Measurements from ENCODE around the gene RRP1.

The RRP1 gene

GRCh38 chr21:43759651-43760050 lies 29.7 kb upstream of the RRP1 start:
- peaks cover 18% of the 10 kb centered on the region; the same call in 1 of the 2 replicates for H3K36me3 ChIP-seq (ENCODE audit: insufficient read depth, low read length)
- no peaks in the 10 kb centered on the region for H3K79me2 ChIP-seq (ENCODE audit: control insufficient read depth, insufficient read depth, low read length, unreplicated experiment)
- peaks cover 24% of the 10 kb centered on the region for H3K4me1 ChIP-seq (ENCODE audit: control insufficient read depth, insufficient read depth, low read length, unreplicated experiment)
- no peak overlapping the region for H3K4me3 ChIP-seq (ENCODE audit: low read depth, low read length)
- H3K27me3 ChIP-seq (ENCODE audit: insufficient read depth, low read length) = no peaks in the 10 kb centered on the region
- no peak overlapping the region for H3K27ac ChIP-seq (ENCODE audit: low read depth, low read length)
- no peak overlapping the region for H2AFZ ChIP-seq (ENCODE audit: low read length, unreplicated experiment)

DNA sequence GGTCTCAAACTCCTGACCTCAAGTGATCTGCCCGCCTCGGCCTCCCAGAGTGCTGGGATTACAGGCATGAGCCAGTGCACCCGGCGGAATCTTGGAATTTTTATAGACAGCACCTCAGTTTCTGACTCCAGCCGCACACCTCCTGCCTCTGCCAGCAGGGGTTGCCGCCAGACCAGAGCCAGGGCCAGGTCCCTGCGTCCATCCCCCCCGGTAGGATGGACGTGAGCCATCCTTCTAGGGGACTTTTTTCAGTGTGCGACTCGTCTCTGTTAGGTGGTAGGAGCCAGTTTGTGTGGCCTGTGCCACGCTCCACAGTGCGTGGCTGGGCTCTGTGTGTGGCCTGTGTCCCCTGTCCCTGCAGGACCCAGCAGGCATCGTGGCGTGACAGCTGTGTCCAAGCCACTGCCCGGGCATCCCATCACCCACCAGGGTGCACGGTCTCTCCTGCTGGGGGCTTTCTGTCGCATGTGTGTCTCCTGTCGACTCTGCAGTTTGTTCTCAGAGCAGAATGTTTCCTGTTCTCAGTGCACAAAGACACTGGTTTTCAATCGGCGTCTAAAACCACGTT lies 28.9 kb upstream of the RRP1 start:
- no peak overlapping the region for H2AFZ ChIP-seq (ENCODE audit: low read length, unreplicated experiment)
- H3K36me3 ChIP-seq (ENCODE audit: insufficient read depth, low read length) = peaks cover 10% of the 10 kb centered on the region; the same call in 1 of the 2 replicates
- H3K4me3 ChIP-seq (ENCODE audit: low read depth, low read length) = no peak overlapping the region
- H3K27me3 ChIP-seq (ENCODE audit: insufficient read depth, low read length) = no peaks in the 10 kb centered on the region
- H3K27ac ChIP-seq (ENCODE audit: low read depth, low read length) = no peak overlapping the region
- H3K79me2 ChIP-seq (ENCODE audit: control insufficient read depth, insufficient read depth, low read length, unreplicated experiment) = no peaks in the 10 kb centered on the region
- peaks cover 31% of the 10 kb centered on the region for H3K4me1 ChIP-seq (ENCODE audit: control insufficient read depth, insufficient read depth, low read length, unreplicated experiment)

- H3K27me3 ChIP-seq (ENCODE audit: insufficient read depth, low read length) = no peaks in the 10 kb centered on the region
- no peak overlapping the region for H3K27ac ChIP-seq (ENCODE audit: low read depth, low read length)
- H3K36me3 ChIP-seq (ENCODE audit: insufficient read depth, low read length) = peaks cover 3% of the 10 kb centered on the region; the same call in 1 of the 2 replicates
- H3K79me2 ChIP-seq (ENCODE audit: control insufficient read depth, insufficient read depth, low read length, unreplicated experiment) = no peaks in the 10 kb centered on the region
- no peak overlapping the region for H3K4me3 ChIP-seq (ENCODE audit: low read depth, low read length)
- H3K4me1 ChIP-seq (ENCODE audit: control insufficient read depth, insufficient read depth, low read length, unreplicated experiment) = peaks cover 28% of the 10 kb centered on the region
- H2AFZ ChIP-seq (ENCODE audit: low read length, unreplicated experiment) = no peak overlapping the region
Measured at GRCh38 chr21:43761886-43762285, 27.5 kb upstream of the RRP1 start.

DNA sequence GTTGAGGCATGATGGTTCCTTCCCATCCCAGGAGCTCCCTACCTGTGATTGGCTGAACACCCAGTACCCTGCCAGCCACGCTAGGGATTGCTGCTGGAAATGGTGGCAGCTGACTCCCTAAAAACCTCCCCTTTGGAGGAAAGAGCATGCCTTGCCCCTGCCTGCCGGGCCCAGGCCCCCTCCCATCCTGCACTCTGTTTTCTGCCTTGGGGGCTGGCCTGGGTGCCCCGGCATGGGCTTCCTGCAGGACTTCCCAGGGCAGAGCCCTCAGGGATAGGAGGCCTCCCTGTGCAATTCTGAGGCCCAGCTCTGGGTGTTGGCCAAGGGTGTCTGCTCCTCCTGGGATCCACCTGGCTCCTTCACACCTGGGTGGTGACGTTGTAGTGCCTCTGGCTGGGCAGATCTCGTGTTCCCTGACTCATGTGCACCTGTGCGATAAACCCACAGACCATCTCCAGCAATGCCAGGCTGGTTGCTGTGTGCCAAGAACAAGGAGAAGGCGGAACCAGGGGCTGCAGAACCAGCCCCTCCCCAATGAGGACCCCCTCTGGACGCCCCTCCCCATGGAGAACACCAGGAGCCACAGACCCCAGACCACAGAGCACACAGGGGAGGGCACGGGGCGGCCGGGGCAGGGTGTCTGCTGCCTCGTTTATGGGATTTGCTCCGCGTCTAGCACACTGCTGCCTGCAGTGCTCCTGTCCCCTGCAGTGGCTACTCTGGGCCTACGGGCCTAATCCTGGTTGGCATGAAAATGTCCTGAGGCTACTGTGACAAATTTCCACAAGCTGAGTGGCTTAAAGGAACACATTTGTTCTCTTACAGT lies 26.9 kb upstream of the RRP1 start:
- no peak overlapping the region for H2AFZ ChIP-seq (ENCODE audit: low read length, unreplicated experiment)
- H3K36me3 ChIP-seq (ENCODE audit: insufficient read depth, low read length) = no peaks in the 10 kb centered on the region; the same call in 1 of the 2 replicates
- H3K27ac ChIP-seq (ENCODE audit: low read depth, low read length) = no peak overlapping the region
- no peak overlapping the region for H3K4me3 ChIP-seq (ENCODE audit: low read depth, low read length)
- no peaks in the 10 kb centered on the region for H3K79me2 ChIP-seq (ENCODE audit: control insufficient read depth, insufficient read depth, low read length, unreplicated experiment)
- no peaks in the 10 kb centered on the region for H3K27me3 ChIP-seq (ENCODE audit: insufficient read depth, low read length)
- peaks cover 23% of the 10 kb centered on the region for H3K4me1 ChIP-seq (ENCODE audit: control insufficient read depth, insufficient read depth, low read length, unreplicated experiment)

DNA sequence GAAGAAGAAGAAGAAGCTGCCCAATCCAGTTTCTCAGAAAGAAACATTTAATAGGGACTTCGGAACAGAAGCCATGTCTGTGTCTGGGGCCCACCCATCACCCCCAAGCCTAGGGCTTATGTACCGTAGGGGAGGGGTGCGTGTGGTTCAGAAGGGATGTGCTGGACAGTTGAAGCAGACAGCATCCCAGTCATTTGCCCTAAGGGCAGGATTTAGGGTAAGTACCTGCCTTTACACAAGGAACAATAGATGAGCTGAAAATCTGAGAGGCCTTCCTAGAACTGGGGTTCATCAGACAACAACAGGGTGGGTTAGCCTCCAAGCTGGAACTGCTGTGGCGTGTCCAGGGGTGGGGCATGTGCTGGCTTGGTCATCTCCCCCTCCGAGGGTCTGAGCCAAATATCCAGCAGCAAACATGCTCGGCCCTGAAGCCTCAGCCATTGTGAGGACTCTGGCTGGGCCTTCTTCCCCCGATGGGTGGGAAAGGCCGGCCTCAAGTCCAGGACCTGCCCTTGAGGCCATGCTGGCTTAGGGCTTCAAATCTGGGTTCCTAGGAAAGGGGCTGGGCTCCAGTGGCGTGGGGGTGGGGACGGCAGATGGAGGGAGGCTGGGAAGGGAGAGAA lies 25.4 kb upstream of the RRP1 start:
- no peak overlapping the region for H3K27ac ChIP-seq (ENCODE audit: low read depth, low read length)

GRCh38 chr21:43764576-43765495 lies 24.5 kb upstream of the RRP1 start:
- no peaks in the 10 kb centered on the region for H3K36me3 ChIP-seq (ENCODE audit: insufficient read depth, low read length)
- H3K4me1 ChIP-seq (ENCODE audit: control insufficient read depth, insufficient read depth, low read length, unreplicated experiment) = peaks cover 23% of the 10 kb centered on the region
- no peaks in the 10 kb centered on the region for H3K27me3 ChIP-seq (ENCODE audit: insufficient read depth, low read length)
- H3K4me3 ChIP-seq (ENCODE audit: low read depth, low read length) = no peak overlapping the region
- no peaks in the 10 kb centered on the region for H3K79me2 ChIP-seq (ENCODE audit: control insufficient read depth, insufficient read depth, low read length, unreplicated experiment)
- no peak overlapping the region for H2AFZ ChIP-seq (ENCODE audit: low read length, unreplicated experiment)
- H3K27ac ChIP-seq (ENCODE audit: low read depth, low read length) = peak overlapping the region; percentile 34; the same call in 1 of the 2 replicates

More for the DNA sequence above, 25.4 kb upstream of the RRP1 start:
- H3K36me3 ChIP-seq (ENCODE audit: insufficient read depth, low read length) = no peaks in the 10 kb centered on the region; the same call in 1 of the 2 replicates
- no peaks in the 10 kb centered on the region for H3K27me3 ChIP-seq (ENCODE audit: insufficient read depth, low read length)
- H3K79me2 ChIP-seq (ENCODE audit: control insufficient read depth, insufficient read depth, low read length, unreplicated experiment) = no peaks in the 10 kb centered on the region
- no peak overlapping the region for H2AFZ ChIP-seq (ENCODE audit: low read length, unreplicated experiment)
- H3K4me3 ChIP-seq (ENCODE audit: low read depth, low read length) = no peak overlapping the region
- H3K4me1 ChIP-seq (ENCODE audit: control insufficient read depth, insufficient read depth, low read length, unreplicated experiment) = peaks cover 23% of the 10 kb centered on the region

GRCh38 chr21:43766734-43767497 lies 22.5 kb upstream of the RRP1 start:
- no peak overlapping the region for H3K4me3 ChIP-seq (ENCODE audit: low read depth, low read length)
- H3K27ac ChIP-seq (ENCODE audit: low read depth, low read length) = no peak overlapping the region
- H3K4me1 ChIP-seq (ENCODE audit: control insufficient read depth, insufficient read depth, low read length, unreplicated experiment) = peaks cover 23% of the 10 kb centered on the region
- H3K36me3 ChIP-seq (ENCODE audit: insufficient read depth, low read length) = no peaks in the 10 kb centered on the region
- H3K27me3 ChIP-seq (ENCODE audit: insufficient read depth, low read length) = no peaks in the 10 kb centered on the region
- no peak overlapping the region for H2AFZ ChIP-seq (ENCODE audit: low read length, unreplicated experiment)
- H3K79me2 ChIP-seq (ENCODE audit: control insufficient read depth, insufficient read depth, low read length, unreplicated experiment) = no peaks in the 10 kb centered on the region

DNA sequence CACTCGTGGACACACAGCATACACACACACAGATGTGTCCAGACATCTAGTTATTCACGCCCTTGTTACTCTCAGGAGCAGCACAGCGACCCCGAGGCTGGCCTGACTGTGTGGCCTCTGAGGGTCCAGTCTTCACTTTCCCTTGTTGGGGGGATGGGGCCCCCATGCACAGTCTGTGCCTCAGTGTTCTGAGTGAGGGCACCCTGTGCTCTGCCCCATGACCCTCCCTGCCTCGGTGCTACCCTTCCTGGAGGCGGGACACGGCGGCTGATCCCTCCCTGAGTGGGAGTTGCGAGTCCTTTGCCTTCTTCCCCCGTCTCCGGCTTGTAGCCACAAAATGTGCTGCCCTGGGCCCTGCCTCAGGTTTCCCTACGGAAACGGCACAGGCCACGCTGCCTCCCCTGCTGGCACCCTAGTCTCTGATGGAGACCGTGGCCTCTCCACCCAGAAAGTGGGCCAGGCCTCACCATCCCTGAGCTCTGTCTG lies 21.8 kb upstream of the RRP1 start:
- H3K4me1 ChIP-seq (ENCODE audit: control insufficient read depth, insufficient read depth, low read length, unreplicated experiment) = peaks cover 23% of the 10 kb centered on the region
- peak overlapping the region; percentile 75 for H3K27ac ChIP-seq (ENCODE audit: low read depth, low read length)
- no peaks in the 10 kb centered on the region for H3K36me3 ChIP-seq (ENCODE audit: insufficient read depth, low read length)
- H3K4me3 ChIP-seq (ENCODE audit: low read depth, low read length) = no peak overlapping the region
- no peaks in the 10 kb centered on the region for H3K27me3 ChIP-seq (ENCODE audit: insufficient read depth, low read length)
- H3K79me2 ChIP-seq (ENCODE audit: control insufficient read depth, insufficient read depth, low read length, unreplicated experiment) = no peaks in the 10 kb centered on the region
- H2AFZ ChIP-seq (ENCODE audit: low read length, unreplicated experiment) = no peak overlapping the region

- H3K36me3 ChIP-seq (ENCODE audit: insufficient read depth, low read length) = 0 out of 2 replicates have a peak, but pooled peaks cover 1% of the 10 kb centered on the region
- H2AFZ ChIP-seq (ENCODE audit: low read length, unreplicated experiment) = peak overlapping the region; percentile 52
- no peaks in the 10 kb centered on the region for H3K79me2 ChIP-seq (ENCODE audit: control insufficient read depth, insufficient read depth, low read length, unreplicated experiment)
- peaks cover 23% of the 10 kb centered on the region for H3K4me1 ChIP-seq (ENCODE audit: control insufficient read depth, insufficient read depth, low read length, unreplicated experiment)
- no peak overlapping the region for H3K4me3 ChIP-seq (ENCODE audit: low read depth, low read length)
- H3K27ac ChIP-seq (ENCODE audit: low read depth, low read length) = peak overlapping the region; percentile 75
- no peaks in the 10 kb centered on the region for H3K27me3 ChIP-seq (ENCODE audit: insufficient read depth, low read length)
Measured at GRCh38 chr21:43767984-43768867, 21.2 kb upstream of the RRP1 start.
